Measurements from ENCODE around the gene CLBA1. TPM values are rescaled to one million over a fixed set of nuclear protein-coding genes. Genes with fewer than 3 reads are reported as not detected.
"Not testable (repeated sequence)": the region's sequence is repeated elsewhere in the genome, so short reads cannot be mapped to it uniquely, and the experiment has no call there.

CLBA1 gene
- total RNA-seq, 4 donors from 2014 or later = 16.8 to 31.6 (median 20.9) TPM

DNA sequence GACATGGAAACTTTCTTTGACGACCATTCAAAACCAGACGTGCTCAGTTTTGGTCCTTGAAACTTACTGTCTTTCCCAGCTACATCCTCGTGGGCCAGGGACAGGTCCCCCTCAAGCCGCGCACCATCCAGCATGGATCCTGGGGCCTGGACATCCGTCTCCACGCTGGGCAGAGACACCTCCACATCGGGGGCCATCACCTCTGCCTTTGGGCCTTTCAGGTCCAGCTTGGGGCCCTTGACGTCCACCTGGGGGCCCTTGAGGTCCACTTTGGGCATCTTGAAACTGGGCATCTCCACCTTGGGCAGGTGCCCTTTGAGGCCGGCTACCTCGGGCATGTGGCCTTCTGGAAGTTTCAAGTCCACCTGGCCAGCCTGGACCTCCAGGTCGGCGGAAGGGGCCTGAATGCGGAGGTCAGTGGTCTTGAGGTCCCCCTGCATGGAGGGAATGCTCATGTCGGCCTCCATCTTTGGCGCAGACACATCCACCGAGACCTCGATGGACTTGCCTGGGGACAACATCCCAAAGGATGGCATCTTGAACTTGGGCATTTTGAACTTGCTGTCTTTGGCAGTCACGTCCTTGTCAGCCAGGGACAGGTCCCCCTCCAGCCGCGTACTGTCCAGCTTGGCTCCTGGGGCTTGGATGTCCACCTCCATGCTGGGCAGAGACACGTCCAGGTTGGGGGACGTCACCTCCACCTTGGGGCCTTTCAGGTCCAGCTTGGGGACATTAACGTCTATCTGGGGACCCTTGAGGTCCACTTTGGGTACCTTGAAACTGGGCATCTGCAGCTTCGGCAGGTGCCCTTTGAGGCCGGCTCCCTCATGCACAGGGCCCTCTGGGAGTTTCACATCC is 43.9 kb upstream of the CLBA1 start:
- Histone ChIP-seq H3K27me3 (no peaks in the 10 kb centered on the region), H3K4me1 (no peaks in the 10 kb centered on the region), H3K4me3 (replicated peaks in 1 of 3) (no peak overlapping the region), H3K9me3 (no peaks in the 10 kb centered on the region), H3K27ac (no peak overlapping the region), H3K36me3 (no peaks in the 10 kb centered on the region)
- intact Hi-C loops (cut with DNase I) = no loop called here
- TF ChIP-seq, protein P1, sequence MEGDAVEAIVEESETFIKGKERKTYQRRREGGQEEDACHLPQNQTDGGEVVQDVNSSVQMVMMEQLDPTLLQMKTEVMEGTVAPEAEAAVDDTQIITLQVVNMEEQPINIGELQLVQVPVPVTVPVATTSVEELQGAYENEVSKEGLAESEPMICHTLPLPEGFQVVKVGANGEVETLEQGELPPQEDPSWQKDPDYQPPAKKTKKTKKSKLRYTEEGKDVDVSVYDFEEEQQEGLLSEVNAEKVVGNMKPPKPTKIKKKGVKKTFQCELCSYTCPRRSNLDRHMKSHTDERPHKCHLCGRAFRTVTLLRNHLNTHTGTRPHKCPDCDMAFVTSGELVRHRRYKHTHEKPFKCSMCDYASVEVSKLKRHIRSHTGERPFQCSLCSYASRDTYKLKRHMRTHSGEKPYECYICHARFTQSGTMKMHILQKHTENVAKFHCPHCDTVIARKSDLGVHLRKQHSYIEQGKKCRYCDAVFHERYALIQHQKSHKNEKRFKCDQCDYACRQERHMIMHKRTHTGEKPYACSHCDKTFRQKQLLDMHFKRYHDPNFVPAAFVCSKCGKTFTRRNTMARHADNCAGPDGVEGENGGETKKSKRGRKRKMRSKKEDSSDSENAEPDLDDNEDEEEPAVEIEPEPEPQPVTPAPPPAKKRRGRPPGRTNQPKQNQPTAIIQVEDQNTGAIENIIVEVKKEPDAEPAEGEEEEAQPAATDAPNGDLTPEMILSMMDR (IDR thresholded peaks at IDR 0.05) = no peak
- DNase-seq = no peak
- WGBS, 2 donors = 94% methylated on average over 18 to 20 of the region's 26 CpGs

DNA sequence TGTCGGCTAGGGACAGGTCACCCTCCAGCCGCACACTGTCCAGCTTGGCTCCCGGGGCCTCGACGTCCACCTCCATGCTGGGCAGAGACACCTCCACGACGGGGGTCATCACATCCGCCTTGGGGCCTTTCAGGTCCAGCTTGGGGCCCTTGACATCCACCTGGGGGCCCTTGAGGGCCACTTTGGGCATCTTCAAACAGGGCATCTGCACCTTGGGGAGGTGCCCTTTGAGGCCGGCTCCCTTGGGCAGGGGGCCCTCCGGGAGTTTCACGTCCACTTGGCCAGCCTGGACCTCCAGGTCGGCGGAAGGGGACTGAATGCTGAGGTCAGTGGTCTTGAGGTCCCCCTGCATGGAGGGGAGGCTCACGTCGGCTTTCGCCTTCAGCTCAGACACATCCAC is 43.0 kb upstream of the CLBA1 start:
- TF ChIP-seq, protein P1 (IDR thresholded peaks at IDR 0.05) = no peak
- TF ChIP-seq POLR2A (IDR thresholded peaks at IDR 0.05) = no peak
- H3K27ac ChIP-seq = no peak overlapping the region
- 86 to 90% methylated on average over 9 to 15 of the region's 16 CpGs for WGBS, 2 donors
- no peaks in the 10 kb centered on the region for H3K4me1 ChIP-seq
- H3K9me3 ChIP-seq = no peaks in the 10 kb centered on the region
- no peak overlapping the region for H3K4me3 ChIP-seq (replicated peaks in 1 of 3)
- no peak for DNase-seq
- intact Hi-C loops (cut with DNase I) = no loop called here
- H3K36me3 ChIP-seq = no peaks in the 10 kb centered on the region
- no peaks in the 10 kb centered on the region for H3K27me3 ChIP-seq

DNA sequence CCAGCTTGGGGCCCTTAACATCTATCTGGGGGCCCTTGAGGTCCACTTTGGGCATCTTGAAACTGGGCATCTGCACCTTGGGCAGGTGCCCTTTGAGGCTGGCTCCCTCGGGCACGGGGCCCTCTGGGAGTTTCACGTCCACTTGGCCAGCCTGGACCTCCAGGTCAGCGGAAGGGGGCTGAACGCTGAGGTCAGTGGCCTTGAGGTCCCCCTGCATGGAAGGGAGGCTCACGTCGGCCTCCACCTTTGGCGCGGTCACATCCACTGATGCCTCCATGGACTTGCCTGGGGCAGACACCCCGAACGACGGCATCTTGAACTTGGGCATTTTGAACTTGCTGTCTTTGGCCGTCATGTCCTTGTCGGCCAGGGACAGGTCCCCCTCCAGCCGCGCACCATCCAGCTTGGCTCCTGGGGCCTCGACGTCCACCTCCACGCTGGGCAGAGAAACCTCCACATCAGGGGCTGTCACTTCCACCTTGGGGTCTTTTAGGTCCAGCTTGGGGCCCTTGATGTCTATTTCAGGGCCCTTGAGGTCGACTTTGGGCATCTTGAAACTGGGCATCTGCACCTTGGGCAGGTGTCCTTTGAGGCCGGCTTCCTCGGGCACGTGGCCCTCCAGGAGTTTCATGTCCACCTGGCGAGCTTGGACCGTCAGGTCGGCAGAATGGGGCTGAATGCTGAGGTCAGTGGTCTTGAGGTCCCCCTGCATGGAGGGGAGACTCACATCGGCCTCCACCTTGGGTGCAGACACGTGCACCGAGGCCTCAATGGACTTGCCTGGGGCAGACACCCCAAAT is 42.2 kb upstream of the CLBA1 start:
- H3K27me3 ChIP-seq; H3K4me3 ChIP-seq (replicated peaks in 1 of 3); H3K4me1 ChIP-seq; H3K36me3 ChIP-seq; intact Hi-C loops (cut with DNase I); DNase-seq; H3K27ac ChIP-seq; H3K9me3 ChIP-seq: not testable (repeated sequence)
- 89 to 93% methylated on average over 17 to 24 of the region's 29 CpGs for WGBS, 2 donors

DNA sequence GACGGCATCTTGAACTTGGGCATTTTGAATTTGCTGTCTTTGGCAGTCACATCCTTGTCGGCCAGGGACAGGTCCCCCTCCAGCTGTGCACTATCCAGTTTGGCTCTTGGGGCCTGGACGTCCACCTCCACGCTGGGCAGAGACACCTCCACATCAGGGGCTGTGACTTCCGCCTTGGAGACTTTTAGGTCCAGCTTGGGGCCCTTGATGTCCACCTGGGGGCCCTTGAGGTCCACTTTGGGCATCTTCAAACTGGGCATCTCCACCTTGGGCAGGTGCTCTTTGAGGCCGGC is 41.6 kb upstream of the CLBA1 start:
- H3K27me3 ChIP-seq; H3K27ac ChIP-seq; H3K4me3 ChIP-seq (replicated peaks in 1 of 3); DNase-seq; H3K36me3 ChIP-seq; H3K4me1 ChIP-seq; H3K9me3 ChIP-seq; intact Hi-C loops (cut with DNase I): not testable (repeated sequence)
- 95 to 100% methylated on average over 3 to 4 of the region's 6 CpGs for WGBS, 2 donors

DNA sequence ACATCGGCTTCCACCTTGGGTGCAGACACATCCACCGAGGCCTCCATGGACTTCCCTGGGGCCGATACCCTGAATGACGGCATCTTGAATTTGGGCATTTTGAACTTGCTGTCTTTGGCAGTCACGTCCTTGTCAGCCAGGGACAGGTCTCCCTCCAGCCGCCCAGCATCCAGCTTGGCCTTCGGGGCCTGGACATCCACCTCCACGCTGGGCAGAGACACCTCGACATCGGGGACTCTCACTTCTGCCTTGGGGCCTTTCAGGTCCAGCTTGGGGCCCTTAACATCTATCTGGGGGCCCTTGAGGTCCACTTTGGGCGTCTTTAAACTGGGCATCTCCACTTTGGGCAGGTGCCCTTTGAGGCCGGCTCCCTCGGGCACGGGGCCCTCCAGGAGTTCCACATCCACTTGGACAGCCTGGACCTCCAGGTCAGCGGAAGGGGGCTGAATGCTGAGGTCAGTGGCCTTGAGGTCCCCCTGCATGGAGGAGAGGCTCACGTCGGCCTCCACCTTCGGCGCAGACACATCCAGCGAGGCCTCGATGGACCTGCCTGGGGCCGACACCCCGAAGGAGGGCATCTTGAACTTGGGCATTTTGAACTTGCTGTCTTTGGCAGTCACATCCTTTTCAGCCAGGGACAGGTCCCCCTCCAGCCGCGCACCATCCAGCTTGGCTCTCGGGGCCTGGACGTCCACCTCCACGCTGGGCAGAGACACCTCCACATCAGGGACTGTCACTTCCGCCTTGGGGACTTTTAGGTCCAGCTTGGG is 41.0 kb upstream of the CLBA1 start:
- H3K4me3 ChIP-seq (replicated peaks in 1 of 3); DNase-seq; H3K9me3 ChIP-seq; H3K36me3 ChIP-seq; H3K27ac ChIP-seq; H3K27me3 ChIP-seq; H3K4me1 ChIP-seq; intact Hi-C loops (cut with DNase I): not testable (repeated sequence)
- whole genome bisulfite sequencing, 2 donors = 94 to 95% methylated on average over 24 to 26 of the region's 29 CpGs

DNA sequence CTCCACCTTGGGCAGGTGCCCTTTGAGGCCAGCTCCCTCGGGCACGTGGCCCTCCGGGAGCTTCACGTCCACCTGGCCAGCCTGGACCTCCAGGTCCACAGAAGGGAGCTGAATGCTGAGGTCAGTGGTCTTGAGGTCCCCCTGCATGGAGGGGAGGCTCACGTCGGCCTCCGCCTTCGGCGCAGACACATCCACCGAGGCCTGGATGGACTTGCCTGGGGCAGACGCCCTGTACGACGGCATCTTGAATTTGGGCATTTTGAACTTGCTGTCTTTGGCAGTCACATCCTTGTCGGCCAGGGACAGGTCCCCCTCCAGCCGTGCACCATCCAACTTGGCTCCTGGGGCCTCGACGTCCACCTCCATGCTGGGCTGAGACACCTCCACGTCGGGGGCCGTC is 40.3 kb upstream of the CLBA1 start:
- H3K9me3 ChIP-seq; H3K4me1 ChIP-seq; H3K27me3 ChIP-seq; intact Hi-C loops (cut with DNase I); H3K36me3 ChIP-seq; H3K27ac ChIP-seq; H3K4me3 ChIP-seq (replicated peaks in 1 of 3); DNase-seq: not testable (repeated sequence)
- 87 to 94% methylated on average over 20 of the region's 20 CpGs for WGBS, 2 donors

DNA sequence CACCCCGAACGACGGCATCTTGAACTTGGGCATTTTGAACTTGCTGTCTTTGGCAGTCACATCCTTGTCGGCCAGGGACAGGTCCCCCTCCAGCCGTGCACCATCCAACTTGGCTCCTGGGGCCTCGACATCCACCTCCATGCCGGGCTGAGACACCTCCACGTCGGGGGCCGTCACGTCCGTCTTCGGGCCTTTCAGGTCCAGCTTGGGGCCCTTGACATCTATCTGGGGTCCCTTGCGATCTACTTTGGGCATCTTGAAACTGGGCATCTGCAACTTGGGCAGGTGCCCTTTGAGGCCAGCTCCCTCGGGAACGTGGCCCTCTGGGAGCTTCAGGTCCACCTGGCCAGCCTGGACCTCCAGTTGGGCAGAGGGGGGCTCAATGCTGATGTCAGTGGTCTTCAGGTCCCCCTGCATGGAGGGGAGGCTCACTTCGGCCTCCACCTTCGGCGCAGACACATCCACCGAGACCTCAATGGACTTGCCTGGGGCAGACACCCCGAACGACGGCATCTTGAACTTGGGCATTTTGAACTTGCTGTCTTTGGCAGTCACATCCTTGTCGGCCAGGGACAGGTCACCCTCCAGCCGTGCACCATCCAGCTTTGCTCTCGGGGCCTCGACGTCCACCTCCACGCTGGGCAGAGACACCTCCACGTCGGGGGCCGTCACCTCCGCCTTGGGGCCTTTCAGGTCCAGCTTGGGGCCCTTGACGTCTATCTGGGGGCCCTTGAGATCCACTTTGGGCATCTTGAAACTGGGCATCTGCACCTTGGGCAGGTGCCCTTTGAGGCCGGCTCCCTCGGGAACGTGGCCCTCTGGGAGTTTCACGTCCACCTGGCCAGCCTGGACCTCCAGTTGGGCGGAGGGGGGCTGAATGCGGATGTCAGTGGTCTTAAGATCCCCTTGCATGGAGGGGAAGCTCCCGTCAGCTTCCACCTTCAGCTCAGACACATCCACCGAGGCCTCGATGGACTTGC is 39.3 kb upstream of the CLBA1 start:
- H3K27me3 ChIP-seq; H3K36me3 ChIP-seq; H3K4me3 ChIP-seq (replicated peaks in 1 of 3); intact Hi-C loops (cut with DNase I); H3K9me3 ChIP-seq; H3K27ac ChIP-seq; H3K4me1 ChIP-seq; DNase-seq: not testable (repeated sequence)
- 90 to 91% methylated on average over 29 to 37 of the region's 43 CpGs for WGBS, 2 donors

DNA sequence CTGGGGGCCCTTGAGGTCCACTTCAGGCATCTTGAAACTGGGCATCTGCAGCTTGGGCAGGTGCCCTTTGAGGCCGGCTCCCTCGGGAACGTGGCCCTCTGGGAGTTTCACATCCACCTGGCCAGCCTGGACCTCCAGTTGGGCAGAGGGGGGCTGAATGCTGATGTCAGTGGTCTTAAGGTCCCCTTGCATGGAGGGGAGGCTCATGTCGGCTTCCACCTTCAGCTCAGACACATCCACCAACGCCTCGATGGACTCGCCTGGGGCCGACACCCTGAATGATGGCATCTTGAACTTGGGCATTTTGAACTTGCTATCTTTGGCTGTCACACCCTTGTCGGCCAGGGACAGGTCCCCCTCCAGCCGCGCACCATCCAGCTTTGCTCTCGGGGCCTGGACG is 38.4 kb upstream of the CLBA1 start:
- WGBS, 2 donors = 88 to 91% methylated on average over 10 to 13 of the region's 13 CpGs
- H3K27me3 ChIP-seq; H3K9me3 ChIP-seq; H3K36me3 ChIP-seq; H3K27ac ChIP-seq; intact Hi-C loops (cut with DNase I); H3K4me1 ChIP-seq; DNase-seq; H3K4me3 ChIP-seq (replicated peaks in 1 of 3): not testable (repeated sequence)

DNA sequence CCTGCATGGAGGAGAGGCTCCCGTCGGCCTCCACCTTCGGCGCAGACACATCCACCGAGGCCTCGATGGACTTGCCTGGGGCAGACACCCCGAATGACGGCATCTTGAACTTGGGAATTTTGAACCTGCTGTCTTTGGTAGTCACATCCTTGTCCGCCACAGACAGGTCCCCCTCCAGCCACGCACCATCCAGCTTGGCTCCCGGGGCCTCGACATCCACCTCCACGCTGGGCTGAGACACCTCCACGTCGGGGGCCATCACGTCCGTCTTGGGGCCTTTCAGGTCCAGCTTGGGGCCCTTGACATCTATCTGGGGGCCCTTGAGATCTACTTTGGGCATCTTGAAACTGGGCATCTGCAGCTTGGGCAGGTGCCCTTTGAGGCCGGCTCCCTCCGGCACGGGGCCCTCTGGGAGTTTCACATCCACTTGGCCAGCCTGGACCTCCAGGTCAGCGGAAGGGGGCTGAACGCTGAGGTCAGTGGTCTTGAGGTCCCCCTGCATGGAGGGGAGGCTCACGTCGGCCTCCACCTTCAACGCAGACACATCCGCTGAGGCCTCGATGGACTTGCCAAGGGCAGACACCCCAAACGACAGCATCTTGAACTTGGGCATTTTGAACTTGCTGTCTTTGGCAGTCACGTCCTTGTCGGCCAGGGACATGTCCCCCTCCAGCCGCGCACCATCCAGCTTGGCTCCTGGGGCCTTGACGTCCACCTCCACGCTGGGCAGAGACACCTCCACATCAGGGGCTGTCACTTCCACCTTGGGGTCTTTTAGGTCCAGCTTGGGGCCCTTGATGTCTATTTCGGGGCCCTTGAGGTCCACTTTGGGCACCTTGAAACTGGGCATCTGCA is 37.5 kb upstream of the CLBA1 start:
- DNase-seq; H3K36me3 ChIP-seq; H3K27ac ChIP-seq; H3K27me3 ChIP-seq; H3K4me3 ChIP-seq (replicated peaks in 1 of 3); H3K9me3 ChIP-seq; H3K4me1 ChIP-seq; intact Hi-C loops (cut with DNase I): not testable (repeated sequence)
- 94% methylated on average over 32 to 34 of the region's 35 CpGs for WGBS, 2 donors
